Measurements from ENCODE around the gene ARFGAP1.

The ARFGAP1 gene

DNA sequence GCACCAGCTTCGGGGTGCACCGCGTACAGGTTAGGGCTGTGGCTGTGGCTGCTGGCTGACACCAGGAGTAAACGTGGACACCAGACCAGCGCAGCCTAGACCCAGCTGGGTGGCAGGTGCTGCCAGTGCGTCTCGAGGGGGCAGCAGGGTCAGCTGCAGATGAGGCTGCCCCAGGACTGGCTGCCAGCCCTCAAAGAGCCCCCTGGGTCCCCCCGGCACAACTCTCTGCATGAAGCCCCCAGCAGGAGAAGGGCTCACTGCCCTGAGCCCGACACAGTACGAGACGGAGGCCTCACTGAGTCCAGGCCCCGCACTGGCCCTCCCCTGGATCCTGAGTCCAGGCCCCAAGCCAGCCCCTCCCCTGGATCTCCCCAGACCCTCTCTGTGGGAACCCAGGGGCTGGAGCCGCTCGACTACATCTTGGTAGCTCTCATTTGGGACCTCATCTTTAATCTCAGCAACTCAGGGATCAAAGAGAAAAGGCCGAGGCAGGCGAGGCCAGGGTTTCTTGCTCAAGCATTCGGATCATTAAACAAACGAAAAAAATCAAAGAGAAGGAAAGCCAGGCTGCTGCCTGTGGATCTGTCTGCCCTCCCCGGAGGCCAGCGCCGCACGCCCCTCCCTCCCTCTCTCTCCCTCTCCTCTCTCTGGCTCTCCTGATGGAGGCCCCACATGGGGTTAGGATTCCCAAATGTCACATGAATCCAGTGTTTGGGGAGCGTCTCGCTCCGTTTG is 11.4 kb upstream of the ARFGAP1 start:
- no peak for DNase-seq

GRCh38 chr20:63261795-63262528 is 10.7 kb upstream of the ARFGAP1 start:
- DNase-seq = no peak

GRCh38 chr20:63262836-63263235 is 9.8 kb upstream of the ARFGAP1 start:
- DNase-seq = no peak

DNA sequence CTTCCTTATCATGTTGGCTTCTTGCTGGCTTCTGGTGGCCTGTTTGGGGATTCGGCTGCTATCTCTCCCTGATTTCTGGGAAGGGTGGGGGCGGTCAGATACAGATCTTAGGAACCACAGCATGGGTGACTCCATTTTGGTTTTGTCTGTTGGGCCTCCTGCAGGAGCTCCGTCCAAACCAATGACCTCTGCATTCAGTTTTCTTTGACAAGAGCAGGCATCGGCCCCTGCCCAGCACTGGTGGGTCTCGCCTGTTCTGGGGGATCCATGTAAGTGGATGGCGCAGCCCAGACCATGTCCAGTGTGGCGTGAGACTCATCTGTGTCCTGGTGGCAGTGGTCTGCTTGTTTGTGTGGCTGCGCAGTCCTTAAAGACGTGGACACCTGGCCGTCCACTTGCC is 8.6 kb upstream of the ARFGAP1 start:
- DNase-seq = no peak

DNA sequence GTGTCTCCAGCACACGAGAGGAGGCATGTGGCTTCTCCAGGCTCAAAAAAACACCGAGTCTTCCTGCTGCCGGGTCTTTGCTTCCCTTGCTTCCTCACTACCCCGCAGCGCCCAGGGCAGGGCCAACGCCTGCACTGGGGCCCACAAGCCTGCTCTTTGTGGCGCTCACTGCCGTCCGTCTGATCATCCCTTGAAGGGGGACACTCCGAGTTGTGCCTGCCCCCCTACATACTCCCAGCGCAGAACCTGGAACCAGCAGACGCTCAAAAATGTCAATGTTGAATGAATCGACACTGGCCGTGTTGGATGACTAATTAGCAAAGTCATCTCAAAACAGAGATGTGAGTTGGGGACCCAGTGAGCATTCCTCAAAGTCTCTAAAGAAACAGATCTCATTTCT is 8.1 kb upstream of the ARFGAP1 start:
- no peak for DNase-seq

- DNase-seq = no peak
Measured at GRCh38 chr20:63265891-63266515, 6.6 kb upstream of the ARFGAP1 start.

GRCh38 chr20:63267691-63268090 is 4.9 kb upstream of the ARFGAP1 start:
- DNase-seq = no peak

GRCh38 chr20:63268256-63268655 is 4.4 kb upstream of the ARFGAP1 start:
- no peak for DNase-seq

GRCh38 chr20:63268671-63269439 is 3.8 kb upstream of the ARFGAP1 start:
- no peak for DNase-seq

DNA sequence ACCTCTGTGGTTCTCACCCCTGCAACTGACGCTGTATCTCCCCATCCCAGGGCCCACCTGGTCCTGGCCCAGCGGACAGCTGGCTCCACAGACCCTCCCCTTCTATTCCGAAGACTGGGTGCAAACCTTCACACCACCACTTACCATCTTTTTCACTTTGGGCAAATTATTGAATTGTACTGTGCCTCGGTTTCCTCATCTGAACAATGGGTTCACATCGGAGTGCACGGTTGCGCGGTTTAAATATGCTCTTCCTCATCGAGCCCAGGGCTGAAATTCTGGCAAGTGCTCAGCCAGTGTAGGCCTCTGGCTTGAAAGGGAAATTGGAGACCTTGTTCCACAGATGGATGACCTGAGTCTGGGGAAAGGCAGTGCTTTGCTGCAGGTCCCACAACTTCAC is 2.9 kb upstream of the ARFGAP1 start:
- DNase-seq = no peak

DNA sequence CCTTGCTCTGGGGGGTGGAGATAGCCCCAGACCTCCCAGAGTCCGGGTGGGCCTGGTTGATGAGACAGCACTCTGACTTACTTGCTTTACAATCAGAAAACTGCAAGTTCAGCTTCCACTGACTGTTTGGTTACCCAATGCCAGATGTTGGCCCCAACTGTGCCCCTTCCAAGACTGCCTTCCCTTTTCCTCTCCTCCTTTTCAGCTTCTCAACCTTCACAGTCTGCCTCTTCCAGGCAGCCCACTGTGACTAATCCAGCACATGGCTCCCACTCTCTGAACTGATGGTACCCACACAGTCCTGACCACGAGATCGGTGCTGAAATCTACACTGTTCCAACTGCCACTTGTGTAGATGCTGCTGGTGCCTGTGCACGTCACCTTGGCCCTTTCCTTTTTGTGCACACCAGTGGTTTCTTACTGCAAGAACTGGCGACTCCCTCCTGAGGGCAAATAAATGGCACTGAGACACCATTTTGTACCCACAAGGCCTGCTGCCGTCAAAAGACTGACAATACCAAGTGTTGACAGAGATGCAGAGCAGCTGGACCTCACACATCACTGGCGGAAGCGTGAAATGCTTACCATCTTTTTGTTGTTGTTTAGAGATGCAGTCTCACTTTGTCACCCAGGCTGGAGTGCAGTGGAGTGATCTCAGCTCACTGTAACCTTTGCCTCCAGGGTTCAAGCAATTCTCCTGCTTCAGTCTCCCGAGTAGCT is 1.8 kb upstream of the ARFGAP1 start:
- no peak for DNase-seq

GRCh38 chr20:63273059-63273579 is 506 bp downstream of the ARFGAP1 start:
- no peak for DNase-seq

GRCh38 chr20:63273635-63274380 is 1.2 kb downstream of the ARFGAP1 start:
- DNase-seq = no peak

- no peak for DNase-seq
Measured at GRCh38 chr20:63274381-63275228, 2.0 kb downstream of the ARFGAP1 start.

- DNase-seq = no peak
Measured at GRCh38 chr20:63275825-63276224, 3.2 kb downstream of the ARFGAP1 start.

GRCh38 chr20:63276956-63277355 is 4.3 kb downstream of the ARFGAP1 start:
- DNase-seq = no peak

DNA sequence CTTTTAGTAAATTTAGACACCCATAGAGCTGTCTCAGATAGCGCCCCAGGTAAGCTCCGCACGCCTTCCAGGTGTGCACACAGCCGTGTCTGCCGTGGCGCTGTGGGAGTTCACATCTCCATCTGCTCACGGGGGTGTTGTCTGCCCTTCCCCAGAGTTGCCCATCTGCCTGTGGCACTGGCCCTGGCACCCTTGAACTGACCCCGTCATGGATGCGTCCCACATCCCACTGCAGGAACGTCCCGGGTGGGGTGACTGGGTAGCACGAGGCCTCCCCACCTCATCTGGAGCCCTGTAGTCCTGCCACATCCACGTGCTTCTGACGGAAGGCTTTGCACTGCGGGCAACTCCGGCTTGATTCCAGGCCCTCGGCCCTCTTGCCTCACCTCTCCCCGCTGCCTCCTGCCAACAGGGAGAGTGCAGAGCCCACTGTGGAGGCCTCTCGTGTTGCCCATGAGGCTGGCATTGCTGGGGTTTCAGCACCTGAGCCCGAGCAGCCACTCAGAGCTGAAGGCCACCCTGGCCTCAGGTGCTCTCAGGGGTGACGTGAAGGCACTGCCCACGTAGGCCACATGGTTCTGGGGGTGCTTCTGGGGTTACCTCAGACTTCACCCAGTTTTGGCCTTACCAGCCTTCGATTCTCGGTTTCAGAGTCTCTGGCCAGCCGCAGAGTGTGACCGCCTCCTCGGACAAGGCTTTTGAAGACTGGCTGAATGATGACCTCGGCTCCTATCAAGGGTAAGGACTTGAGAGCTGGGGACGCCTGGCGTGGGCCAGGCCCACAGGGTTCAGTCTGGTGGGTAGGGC is 5.1 kb downstream of the ARFGAP1 start:
- DNase-seq = no peak

DNA sequence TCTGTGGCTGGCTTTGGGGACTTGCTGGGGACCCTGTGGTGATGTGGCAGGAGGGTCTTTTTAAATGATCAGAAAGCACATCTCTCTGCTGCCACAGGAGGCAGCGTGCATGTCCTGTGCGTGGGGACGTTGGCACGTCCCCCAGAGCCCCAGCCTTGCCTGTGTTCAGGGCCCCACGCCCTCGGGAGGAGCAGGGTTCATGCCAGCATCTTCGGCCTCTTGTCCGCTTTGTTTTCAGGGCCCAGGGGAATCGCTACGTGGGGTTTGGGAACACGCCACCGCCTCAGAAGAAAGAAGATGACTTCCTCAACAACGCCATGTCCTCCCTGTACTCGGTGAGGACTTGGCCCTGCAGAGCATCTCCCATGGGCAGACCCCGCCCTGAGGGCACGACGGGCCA is 6.0 kb downstream of the ARFGAP1 start:
- DNase-seq = no peak

DNA sequence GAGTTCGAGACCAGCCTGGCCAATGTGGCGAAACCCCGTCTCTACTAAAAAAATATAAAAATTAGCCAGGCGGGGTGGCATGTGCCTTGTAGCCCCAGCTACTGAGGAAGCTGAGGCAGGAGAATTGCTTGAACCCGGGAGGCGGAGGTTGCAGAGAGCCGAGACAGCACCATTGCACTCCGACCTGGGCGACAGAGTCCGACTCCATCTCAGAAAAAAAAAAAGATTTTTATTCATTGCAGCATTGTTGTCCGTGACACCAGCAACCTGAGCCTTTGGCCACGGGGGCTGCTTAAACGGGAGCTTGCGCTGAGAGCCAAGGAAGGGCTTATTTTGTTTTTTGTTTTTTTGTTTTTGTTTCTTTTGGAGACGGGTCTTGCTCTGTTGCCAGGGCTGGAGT is 7.3 kb downstream of the ARFGAP1 start:
- no peak for DNase-seq

GRCh38 chr20:63280371-63280770 is 7.8 kb downstream of the ARFGAP1 start:
- no peak for DNase-seq

Data from CD4-positive, alpha-beta T cell treated with Interleukin-6 for 4 hours (primary cell).